ENCODE results near the gene CHD5.

DNA sequence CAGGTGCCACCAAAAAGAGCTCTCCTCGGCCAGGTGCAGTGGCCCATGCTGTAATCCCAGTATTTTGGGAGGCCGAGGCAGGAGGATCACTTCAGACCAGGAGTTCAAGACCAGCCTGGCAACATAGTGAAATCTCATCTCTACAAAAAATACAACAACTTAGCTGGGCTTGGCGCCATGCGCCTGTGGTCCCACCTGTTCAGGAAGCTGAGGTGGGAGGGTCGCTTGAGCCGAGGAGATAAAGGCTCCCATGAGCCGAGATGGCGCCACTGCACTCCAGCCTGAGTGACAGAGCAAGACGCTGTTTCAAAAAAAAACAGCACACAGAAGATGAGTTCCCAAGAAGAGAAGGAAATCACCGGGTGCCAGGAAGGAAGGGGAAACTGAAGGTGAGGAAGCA lies 67.0 kb downstream of the CHD5 start:
- TF ChIP-seq, protein P1, sequence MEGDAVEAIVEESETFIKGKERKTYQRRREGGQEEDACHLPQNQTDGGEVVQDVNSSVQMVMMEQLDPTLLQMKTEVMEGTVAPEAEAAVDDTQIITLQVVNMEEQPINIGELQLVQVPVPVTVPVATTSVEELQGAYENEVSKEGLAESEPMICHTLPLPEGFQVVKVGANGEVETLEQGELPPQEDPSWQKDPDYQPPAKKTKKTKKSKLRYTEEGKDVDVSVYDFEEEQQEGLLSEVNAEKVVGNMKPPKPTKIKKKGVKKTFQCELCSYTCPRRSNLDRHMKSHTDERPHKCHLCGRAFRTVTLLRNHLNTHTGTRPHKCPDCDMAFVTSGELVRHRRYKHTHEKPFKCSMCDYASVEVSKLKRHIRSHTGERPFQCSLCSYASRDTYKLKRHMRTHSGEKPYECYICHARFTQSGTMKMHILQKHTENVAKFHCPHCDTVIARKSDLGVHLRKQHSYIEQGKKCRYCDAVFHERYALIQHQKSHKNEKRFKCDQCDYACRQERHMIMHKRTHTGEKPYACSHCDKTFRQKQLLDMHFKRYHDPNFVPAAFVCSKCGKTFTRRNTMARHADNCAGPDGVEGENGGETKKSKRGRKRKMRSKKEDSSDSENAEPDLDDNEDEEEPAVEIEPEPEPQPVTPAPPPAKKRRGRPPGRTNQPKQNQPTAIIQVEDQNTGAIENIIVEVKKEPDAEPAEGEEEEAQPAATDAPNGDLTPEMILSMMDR (IDR thresholded peaks at IDR 0.05): no peak
- TF ChIP-seq POLR2AphosphoS5 (IDR thresholded peaks at IDR 0.05) (no peak), POLR2A (IDR thresholded peaks at IDR 0.05) (no peak)
